HG02885 (cell line): Measurements from ENCODE around the gene GPR37.

Experiments used
- ATAC-seq: cut with Tn5 transposase; IDR thresholded peaks from one replicate; pipeline ENCODE4 v1.9.1; 2021; ENCODE audit warnings: mild to moderate bottlenecking; ENCODE audit not compliant: unreplicated experiment, poor library complexity

GPR37 gene

GRCh38 chr7:124765401-124766352, at the start of gene GPR37:
Gene GPR37 (minus strand): TSS chr7:124765792. CDS start chr7:124764976, 816 bp downstream.
- peak; percentile 84 for ATAC-seq

GRCh38 chr7:124813994-124814798, 48.6 kb upstream of the GPR37 start:
- ATAC-seq, result no peak

DNA sequence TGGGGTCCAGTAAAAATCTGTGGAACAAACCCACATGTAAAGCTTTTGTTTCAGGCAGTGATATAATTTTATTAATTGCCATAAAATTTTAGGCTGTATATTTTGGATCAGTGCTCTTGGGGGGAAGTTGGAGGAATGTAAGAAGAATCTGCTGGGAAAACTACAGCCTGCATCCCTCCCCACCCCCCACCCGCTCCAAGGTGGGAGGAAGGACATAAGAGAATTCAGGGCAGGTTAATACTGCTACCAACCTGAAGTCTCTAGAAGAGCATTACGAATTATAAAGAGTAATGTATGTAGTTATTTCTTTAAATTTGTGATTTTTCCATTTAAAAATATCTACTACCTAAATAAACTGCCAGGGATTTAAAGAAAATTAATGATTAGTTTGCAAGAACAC, 47.2 kb upstream of the GPR37 start:
- no peak for ATAC-seq

DNA sequence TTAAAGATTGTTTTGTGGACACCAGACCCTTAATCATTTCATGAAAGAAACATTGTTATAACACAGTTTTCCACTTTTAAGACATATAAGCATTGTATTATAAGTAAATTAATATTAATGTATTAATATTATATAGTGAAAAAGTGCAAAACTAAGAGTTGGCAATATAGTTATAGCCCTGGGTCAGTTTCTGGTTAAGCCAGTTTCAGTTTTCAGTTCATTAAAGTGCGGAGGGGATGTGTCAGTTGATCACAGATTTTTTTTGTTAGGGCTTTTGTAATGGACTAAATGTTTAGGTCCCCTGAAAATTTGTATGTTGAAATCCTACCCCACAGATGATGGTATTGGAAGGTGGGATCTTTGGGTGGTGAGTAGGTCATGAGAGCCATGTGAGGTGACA, 45.7 kb upstream of the GPR37 start:
- no peak for ATAC-seq

DNA sequence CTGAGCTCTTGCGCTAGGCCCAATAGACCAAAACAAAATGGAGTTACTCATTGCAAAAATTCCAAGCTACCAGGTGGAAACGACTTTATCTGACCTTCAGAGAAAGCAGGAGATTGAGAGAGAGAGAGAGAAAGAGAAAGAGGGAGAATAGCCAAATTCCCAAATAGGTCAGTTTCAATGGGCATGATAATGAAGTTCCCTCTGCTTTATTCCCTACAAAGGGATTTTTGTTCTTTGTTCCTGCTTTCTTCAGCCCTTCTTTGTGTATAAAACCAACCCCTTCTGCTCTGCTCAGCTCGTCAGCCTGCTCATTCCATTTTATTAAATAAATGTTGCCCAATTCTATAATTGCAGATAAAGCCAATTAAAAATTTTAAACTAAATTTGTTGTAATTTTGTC, 45.0 kb upstream of the GPR37 start:
- ATAC-seq, result no peak

GRCh38 chr7:124808206-124808605, 42.6 kb upstream of the GPR37 start:
- no peak for ATAC-seq

DNA sequence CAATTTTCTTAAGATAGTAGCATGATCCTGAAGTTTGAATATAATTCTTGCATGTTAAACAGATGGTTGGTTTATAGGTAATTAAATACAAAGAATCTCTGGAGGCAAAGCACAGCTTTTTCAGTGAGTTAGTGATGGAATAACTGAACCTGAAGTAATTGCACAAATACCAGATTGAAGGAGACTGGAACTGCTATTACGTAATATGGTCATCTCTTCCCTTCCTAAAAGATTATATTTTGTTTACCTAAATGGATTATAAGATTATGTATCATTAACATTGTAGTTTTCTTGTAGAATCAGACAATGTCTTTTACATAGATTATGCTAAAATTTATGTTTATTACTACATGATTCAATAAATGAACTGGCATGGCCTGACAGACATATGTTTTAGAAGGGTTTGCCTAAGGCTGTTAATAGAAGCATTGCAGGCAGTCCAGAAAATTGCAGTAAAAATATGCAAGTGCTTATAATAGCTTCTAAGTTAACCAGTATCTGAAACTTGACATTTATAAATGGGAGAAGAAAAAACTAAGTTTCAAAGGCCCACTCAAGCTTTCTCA, 35.8 kb upstream of the GPR37 start:
- ATAC-seq, result no peak

GRCh38 chr7:124800386-124800785, 34.8 kb upstream of the GPR37 start:
- no peak for ATAC-seq

GRCh38 chr7:124799448-124799847, 33.9 kb upstream of the GPR37 start:
- no peak for ATAC-seq

DNA sequence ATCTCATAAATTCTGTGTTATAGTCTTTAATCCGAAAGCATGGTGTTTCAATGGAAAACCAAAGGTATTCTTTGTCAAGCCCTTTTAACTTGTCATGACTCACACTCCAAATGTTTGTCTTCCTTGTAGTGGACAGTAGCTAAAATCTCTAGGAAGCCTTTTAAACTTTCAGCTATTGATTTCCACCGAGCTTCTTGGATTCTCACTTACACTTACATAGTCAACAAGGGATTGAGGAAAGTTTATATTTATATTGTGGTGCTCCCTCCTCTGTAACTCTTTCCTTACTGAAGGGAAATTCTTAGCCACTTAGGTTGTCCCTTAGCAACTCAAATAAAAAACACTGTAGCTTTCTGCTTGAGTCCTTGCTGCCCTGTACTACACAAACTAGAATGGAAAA, 31.2 kb upstream of the GPR37 start:
- no peak for ATAC-seq

GRCh38 chr7:124792696-124793095, 27.1 kb upstream of the GPR37 start:
- no peak for ATAC-seq

DNA sequence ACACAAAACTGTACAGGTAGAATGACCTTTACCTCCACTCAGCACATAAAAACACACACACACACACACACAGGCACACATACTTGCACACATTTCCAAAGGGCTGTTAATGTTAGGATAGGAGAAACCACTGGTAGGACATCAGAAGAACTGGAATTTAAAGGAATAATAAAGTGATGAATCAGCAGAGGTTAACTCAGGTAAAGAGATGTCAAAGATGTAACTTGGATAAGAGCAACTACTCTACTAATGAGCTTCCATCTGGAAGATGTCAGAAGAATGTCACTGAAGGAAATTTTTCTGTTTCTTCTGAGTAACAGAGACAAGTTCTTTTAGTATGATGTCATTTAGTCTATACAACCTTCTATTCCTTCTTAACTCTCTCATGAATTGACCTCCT, 26.4 kb upstream of the GPR37 start:
- no peak for ATAC-seq

DNA sequence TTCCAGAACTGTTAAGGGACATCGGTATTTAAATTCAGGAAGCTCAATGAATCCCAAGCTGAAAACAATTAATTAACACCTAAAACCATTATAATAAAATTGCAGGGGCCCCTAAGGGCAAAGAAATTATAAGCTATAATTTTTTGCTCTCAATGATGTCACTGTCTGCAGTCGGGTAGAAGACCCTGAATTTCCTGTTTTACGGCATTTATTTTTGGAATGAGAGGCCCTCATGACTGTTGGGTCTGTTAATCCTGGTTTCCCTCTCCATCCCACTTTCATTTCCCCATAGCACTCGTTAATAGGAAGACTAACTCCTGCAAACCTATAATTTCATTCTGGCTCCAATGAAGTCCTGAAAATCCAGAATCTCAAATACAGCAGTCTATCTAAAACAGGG, 25.8 kb upstream of the GPR37 start:
- no peak for ATAC-seq

DNA sequence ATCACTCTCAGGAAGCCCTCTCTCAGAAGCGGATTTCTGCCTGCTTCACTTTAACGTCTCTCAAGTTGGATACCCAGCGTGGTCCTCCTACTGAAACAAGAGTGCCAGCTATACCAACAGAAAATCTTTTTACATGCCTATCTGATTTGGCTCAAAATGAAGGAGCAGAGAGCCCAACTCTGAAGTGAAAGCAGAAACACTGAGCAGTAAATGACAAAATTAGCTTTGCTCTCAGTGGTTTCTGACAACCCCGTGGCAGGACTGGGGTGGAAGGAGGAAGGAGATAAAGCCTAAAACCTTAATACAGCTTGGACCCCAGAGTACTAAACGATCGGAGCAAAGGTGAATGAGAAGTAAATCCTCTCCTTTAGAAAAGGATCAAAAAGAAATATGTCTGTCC, 25.1 kb upstream of the GPR37 start:
- no peak for ATAC-seq

- ATAC-seq, result no peak
These were observed 20.4 kb upstream of the GPR37 start for GRCh38 chr7:124785994-124786393.

DNA sequence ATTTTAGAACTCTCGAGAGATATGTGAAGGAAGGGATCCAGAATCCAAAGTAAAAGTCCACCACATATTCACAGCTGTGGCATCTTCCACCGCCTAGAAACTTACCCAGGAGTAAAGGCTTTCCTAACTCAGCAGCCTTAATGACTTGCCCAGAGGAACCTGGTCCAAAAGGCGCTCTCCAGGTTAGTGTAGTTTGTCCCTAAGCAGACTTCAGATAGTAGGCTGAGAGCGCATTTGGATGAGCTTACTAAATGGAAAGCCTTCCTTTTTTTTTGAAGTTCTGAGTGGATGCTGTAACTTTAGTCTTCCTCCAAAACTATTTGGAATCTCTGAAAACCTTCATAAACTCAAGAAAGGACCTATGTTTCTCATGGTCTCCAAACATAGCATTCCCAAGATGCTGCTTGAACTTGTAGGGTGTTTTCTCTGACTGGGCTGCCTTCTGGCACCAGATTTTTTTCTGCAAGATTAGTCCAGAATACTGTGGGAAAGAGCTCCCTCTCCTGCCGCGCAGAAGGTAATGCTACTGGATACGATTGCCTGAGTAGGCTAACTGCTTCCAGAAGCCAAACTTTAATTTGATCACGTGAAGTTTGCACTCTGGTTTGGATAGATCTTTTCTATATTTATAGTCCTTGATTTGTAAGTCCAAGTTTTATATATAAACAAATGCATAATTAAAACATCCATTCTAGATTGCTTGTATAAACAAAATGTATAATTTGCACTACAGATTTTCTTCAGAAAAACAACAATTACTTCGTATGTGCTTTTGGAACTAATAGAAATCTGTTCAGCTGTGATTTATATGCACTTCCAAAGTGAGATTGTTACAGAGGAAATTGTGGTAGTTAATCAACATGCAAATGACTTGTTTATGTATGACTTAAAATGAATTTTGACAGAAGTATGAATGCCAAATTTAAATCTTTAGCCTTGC, 19.6 kb upstream of the GPR37 start:
- peak; percentile 92 for ATAC-seq

DNA sequence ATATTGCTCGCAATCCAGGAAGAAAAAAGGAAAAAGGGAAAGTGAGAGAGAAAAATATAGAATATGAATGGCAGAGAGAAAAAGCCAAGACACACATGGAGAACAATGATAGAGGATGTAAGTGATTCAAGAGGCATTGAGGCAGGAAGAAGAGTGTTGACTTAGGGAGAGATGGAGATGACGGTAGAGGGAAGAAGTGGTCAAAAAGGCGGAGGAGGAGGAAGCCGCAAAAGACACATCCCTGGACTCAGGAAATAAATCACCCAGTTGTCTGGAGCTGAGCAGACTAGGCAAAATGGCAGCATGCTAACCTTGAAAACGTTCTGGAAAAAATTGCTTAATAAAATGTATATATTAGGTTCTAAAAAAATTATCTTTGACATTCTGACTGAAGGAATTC, 17.7 kb upstream of the GPR37 start:
- ATAC-seq, result no peak

GRCh38 chr7:124781907-124782734, 16.5 kb upstream of the GPR37 start:
- no peak for ATAC-seq

DNA sequence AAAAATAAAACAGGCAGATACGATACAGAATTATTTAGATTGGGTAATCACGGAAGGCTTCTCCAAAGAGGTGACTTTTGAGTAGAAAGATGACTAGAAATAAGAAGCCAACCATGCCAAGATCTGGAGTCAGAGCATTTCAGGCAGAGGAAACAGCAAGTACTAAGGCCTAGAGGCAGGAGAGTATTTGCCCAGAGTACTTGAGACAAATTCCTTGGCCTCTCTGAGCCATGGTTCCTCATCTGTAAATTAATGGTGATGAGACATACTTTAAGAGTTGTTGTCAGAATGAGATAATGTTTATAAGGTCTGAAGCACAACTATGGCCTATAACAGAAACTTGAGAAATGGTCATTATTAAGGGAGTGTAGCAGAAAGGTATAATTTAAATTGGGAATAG, 15.8 kb upstream of the GPR37 start:
- ATAC-seq, result no peak
